HG03575 (cell line): Measurements from ENCODE around the gene POLD1.

ENCODE experiments used
- ATAC-seq: cut with Tn5 transposase; IDR thresholded peaks from one replicate; pipeline ENCODE4 v1.9.1; 2021; ENCODE audit not compliant: unreplicated experiment, insufficient number of reproducible peaks, low FRiP score; ENCODE audit errors: extremely low read depth

POLD1 gene

DNA sequence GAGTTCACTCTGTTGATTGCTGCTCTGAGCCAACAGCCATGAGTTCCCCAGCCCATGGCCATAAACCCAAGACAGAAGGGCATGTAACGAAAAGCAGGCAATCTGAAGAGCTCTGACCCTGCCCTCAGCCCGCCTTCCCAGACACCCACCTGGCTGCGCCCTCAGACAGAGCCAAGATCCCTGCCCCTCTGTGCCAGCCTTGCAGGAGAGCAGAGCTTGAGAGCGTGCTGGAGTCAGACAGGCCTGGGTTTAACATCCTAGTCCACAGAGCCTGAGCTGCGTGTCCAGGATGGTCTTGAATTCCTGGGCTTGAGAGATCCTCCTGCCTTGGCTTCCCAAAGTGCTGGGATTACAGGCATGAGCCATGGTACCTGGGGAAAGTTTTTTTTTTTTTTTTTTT is 73.2 kb downstream of the POLD1 start:
- ATAC-seq, result no peak

- no peak for ATAC-seq
These were observed 74.4 kb downstream of the POLD1 start for GRCh38 chr19:50458396-50459066.

- ATAC-seq, result no peak
These were observed 74.9 kb downstream of the POLD1 start for GRCh38 chr19:50459067-50459456.

DNA sequence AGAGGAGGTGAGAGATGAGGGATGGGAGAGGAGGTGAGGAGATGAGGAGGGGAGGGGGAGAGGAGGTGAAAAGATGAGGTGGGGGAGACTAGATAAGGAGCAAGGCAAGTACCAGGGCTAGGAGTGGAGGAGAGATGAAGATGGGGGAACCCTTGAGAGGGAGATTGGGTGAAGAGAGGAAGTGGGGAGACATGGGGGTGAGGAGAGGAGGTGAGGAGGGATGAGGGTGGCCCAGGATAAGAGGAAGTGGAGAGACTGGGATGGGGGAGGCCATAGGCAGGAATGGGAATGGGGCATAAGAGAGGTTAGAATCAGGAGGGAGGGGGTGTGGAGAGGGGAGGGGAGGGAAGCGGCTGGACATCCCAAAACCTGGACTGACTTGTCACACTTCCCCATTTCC is 75.5 kb downstream of the POLD1 start:
- no peak for ATAC-seq

DNA sequence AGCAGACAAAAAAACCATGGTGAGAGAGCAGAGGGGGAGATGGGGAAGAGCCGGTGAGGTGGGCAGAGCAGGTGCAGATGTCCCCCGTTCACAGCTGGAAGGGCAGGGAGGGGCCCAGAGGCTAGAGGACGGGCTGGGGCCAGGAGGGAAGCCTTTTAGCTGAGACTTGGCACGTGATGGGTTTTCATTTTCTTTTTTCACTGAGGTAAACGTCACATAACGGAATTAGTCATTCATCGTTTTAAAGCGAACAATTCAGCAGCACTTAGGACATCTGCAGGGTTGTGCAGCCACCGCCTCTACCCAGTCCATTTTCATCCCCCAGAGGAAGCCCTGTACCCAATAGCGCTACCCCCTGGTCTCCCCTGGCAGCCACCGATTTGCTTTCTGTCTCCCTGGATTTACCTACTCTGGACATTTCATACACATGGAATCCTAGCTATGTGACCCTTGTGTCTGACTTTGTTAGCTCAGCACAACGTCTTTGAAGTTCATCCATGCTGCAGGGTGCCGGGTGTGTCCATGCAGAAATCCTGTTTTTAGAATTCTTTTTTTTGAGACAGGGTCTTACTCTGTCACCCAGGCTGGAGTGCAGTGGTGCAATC is 76.1 kb downstream of the POLD1 start:
- no peak for ATAC-seq

GRCh38 chr19:50461066-50461875 is 77.1 kb downstream of the POLD1 start:
- ATAC-seq, result no peak

DNA sequence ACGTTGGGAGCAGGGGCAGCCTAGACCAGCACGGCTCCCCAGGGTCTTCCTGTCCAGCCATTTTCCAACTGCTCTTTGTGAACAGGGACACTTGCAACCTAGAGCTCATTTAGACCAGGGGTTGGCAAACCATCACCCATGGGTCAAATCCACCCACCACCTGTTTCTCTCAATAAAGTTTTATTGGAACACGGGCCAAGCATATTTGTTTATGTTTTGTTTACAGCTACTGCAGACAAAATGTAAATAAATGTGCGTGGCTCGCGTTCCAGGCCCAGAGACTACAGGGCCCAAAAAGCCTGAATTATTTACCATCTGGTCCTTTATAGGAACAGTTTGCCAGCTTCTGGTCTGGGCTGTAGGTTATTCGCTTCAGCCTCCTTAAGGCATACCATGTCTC is 78.8 kb downstream of the POLD1 start:
- no peak for ATAC-seq

DNA sequence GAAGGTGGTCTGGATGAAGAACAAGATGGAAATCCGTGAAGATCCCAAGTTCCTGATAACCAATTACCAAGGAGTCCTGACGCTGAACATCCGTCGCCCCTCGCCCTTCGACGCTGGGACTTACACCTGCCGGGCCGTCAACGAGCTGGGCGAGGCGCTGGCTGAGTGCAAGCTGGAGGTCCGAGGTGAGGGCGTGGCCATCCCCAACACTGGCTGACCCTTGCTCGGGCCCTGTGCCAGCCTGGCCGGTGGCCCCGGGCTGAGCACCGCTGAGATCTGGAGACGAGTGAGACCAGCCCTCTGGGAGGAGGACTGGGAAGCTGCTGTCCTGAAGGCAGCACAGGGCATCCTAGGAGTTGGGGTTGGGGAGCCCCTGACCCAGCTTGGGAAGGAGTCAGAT is 80.2 kb downstream of the POLD1 start:
- no peak for ATAC-seq

DNA sequence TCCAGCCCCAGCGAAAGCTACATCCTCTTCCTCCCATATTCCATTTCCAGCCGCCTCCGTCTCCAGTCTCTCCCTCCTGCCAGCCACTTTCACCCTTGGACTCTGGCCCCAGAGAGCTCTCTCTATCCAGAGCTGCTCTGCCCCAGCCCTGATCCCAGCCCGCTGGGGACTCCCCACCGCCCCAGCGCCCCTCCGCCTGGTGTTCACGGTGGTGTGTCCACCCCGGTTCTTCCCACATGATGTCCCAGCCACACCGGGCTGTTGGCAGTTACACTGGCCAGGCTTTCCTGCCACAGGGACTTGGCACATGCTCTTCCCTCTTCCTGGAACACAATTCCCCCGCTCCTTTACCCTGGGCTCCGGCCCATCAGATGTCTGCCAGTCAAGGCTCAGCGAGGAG is 80.9 kb downstream of the POLD1 start:
- no peak for ATAC-seq

- no peak for ATAC-seq
These were observed 82.0 kb downstream of the POLD1 start for GRCh38 chr19:50465986-50466705.

DNA sequence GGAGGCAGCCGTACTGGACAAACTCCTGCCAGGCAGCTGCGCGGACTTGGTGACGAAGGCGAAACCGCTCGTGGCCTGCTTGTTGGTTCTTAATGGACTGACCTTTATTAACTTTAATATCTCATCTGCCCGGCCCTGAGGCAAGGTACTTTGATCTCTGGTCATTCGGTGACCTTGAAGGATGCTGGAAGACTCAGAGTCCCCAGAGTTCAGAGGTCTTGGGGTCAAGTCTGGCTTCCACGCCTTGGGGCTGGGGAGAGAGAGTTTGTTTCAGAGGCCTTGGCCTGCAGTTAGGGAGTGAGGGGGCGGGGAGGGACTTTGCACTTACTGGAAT is 82.5 kb downstream of the POLD1 start:
- ATAC-seq, result no peak

GRCh38 chr19:50467566-50467965 is 83.4 kb downstream of the POLD1 start:
- no peak for ATAC-seq
